Measurements from ENCODE around the gene DSN1.

The DSN1 gene

DNA sequence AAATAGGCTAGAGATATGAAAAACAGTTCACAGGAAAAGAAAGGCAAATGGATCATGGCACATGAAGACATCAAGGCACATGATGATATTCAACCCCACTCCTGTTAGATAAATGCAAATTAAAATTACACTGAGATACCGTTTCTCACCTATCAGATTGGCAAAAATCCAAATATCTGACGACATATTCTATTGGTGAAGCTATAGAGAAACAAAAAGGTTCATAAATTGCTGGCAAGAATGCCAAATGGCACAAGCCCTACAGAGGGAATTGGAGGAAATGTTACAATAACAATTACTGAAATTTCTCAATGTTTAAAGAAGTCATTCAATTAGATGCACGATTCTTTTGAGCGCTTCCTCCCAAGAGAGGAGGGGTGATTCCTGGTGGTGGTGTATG lies 45.3 kb upstream of the DSN1 start:
- DNase-seq (ENCODE audit: low read depth, low spot score), result no peak
- TF ChIP-seq, protein P1, sequence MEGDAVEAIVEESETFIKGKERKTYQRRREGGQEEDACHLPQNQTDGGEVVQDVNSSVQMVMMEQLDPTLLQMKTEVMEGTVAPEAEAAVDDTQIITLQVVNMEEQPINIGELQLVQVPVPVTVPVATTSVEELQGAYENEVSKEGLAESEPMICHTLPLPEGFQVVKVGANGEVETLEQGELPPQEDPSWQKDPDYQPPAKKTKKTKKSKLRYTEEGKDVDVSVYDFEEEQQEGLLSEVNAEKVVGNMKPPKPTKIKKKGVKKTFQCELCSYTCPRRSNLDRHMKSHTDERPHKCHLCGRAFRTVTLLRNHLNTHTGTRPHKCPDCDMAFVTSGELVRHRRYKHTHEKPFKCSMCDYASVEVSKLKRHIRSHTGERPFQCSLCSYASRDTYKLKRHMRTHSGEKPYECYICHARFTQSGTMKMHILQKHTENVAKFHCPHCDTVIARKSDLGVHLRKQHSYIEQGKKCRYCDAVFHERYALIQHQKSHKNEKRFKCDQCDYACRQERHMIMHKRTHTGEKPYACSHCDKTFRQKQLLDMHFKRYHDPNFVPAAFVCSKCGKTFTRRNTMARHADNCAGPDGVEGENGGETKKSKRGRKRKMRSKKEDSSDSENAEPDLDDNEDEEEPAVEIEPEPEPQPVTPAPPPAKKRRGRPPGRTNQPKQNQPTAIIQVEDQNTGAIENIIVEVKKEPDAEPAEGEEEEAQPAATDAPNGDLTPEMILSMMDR (IDR thresholded peaks at IDR 0.05; ENCODE audit: low read depth, low read length), result no peak
- H3K4me3 ChIP-seq (ENCODE audit: low read depth, low read length), result no peak overlapping the region
- in situ Hi-C loops (cut with HindIII; ENCODE audit: low sequenced_read_pairs), result no loop called here

DNA sequence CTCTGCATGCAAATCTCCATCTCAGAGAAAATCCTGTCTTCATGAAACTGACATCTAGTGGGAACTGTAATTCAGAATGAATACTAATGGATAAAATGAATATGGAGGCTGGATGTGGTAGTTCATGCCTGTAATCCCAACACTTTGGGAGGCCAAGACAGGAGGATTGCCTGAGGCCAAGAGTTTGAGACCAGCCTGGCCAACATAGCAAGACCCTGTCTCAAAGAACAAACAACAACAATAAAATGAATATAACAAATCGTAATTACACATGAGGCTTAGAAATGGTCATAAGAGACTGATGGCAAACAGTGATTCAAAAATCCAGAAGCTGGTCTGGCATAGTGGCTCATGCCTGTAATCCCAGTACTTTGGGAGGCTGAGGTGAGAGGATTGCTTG lies 44.6 kb upstream of the DSN1 start:
- TF ChIP-seq, protein P1 (IDR thresholded peaks at IDR 0.05; ENCODE audit: low read depth, low read length), result no peak
- in situ Hi-C loops (cut with HindIII; ENCODE audit: low sequenced_read_pairs), result no loop called here

DNA sequence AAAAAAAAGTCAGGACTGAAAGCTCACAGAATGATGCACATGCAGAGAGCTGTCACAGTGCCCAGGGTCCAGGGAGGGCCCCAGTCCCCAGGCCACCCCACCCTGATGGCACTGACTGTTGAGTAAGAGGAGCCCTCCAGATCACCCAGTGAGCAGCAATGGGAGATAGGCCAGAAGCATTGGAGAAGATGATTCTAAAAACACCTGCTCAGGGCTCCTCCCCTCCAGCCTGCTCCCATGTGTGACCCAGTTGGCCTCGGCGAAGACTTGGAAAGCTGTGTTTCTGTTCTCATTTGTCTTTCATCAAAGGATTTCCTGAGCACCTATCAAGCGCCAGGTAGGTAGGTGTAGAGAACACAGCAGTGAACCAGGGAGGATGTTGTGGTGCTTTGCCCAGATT lies 43.9 kb upstream of the DSN1 start:
- TF ChIP-seq, protein P1 (IDR thresholded peaks at IDR 0.05; ENCODE audit: low read depth, low read length), result no peak
- DNase-seq (ENCODE audit: low read depth, low spot score), result no peak
- in situ Hi-C loops (cut with HindIII; ENCODE audit: low sequenced_read_pairs), result no loop called here
- H3K4me3 ChIP-seq (ENCODE audit: low read depth, low read length), result no peak overlapping the region

More for the DNA sequence above, 44.6 kb upstream of the DSN1 start:
- no peak overlapping the region for H3K4me3 ChIP-seq (ENCODE audit: low read depth, low read length)
- DNase-seq (ENCODE audit: low read depth, low spot score), result no peak

DNA sequence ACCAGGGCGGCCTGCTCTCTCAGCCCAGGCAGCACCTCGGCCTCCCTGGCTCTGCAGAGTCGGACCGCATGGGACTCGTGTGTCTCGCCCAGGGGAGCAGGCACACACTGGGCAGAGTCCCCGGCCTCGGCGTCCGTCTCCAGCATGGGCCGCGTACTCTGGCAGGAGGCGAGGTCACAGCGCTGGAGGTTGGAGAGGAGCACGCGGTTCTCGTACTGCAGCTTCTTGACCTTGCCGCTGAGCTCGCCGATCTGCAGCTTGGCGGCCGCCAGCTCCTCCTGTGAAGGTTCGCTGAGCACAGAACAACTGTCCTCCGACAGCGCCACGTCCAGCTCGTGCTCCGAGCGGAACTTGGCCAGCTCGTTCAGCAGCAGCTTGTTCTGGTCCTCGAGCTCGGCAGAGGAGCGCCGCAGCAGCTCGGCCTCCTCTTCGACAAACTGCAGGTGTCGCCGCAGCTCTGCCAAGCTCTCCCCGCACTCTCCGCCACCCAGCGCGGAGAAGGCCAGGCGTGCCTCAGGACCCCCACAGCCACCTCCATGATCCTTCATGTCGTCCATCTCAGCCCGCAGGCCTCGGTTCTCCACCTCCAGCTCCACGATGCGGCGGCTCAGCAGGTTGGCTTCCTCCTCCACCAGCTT lies 42.0 kb upstream of the DSN1 start:
- no peak for DNase-seq (ENCODE audit: low read depth, low spot score)
- no peak overlapping the region for H3K4me3 ChIP-seq (ENCODE audit: low read depth, low read length)
- TF ChIP-seq, protein P1 (IDR thresholded peaks at IDR 0.05; ENCODE audit: low read depth, low read length), result no peak
- in situ Hi-C loops (cut with HindIII; ENCODE audit: low sequenced_read_pairs), result no loop called here

DNA sequence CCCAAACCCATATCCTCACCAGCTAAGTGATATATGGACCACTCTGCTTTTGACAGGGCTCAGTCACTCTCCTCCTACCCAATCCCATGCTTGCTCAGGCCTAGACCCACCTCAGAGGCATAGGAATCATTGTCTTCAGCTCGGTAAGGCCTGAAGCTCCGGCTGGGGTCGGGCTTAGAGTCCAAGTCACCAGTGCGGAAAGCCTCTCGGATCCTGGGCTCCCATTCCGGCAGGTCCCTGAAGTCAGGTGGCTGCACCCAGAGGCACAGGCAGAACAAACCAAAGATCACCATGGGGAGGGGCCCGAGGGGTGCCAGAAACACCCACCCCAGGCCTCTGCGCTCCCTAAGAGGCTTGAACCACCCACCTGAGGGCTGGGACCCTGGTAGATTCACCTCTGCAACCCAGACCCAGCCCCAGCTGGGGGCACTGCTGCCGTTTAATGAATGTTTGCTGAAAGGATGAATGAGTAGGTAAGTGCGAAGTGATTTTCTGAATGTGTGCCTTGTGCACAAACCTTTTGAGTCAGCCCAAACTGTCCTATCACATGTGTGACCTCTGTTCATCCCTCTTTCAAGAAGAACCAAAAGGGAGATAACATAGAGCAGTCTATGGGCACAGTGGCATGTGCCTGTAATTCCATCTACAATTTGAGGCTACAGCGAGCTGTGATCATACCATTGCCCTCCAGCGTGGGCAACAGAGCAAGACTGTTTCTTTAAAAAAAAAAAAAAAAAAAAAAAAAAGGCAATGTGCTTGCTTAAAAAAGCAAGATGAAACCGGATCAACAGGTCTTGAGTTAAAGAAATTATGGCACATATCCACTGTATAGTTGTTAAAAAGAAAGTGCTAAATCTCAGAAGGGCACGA lies 39.3 kb upstream of the DSN1 start:
- H3K4me3 ChIP-seq (ENCODE audit: low read depth, low read length), result no peak overlapping the region
- TF ChIP-seq, protein P1 (IDR thresholded peaks at IDR 0.05; ENCODE audit: low read depth, low read length), result no peak
- in situ Hi-C loops (cut with HindIII; ENCODE audit: low sequenced_read_pairs), result no loop called here
- DNase-seq (ENCODE audit: low read depth, low spot score), result no peak

DNA sequence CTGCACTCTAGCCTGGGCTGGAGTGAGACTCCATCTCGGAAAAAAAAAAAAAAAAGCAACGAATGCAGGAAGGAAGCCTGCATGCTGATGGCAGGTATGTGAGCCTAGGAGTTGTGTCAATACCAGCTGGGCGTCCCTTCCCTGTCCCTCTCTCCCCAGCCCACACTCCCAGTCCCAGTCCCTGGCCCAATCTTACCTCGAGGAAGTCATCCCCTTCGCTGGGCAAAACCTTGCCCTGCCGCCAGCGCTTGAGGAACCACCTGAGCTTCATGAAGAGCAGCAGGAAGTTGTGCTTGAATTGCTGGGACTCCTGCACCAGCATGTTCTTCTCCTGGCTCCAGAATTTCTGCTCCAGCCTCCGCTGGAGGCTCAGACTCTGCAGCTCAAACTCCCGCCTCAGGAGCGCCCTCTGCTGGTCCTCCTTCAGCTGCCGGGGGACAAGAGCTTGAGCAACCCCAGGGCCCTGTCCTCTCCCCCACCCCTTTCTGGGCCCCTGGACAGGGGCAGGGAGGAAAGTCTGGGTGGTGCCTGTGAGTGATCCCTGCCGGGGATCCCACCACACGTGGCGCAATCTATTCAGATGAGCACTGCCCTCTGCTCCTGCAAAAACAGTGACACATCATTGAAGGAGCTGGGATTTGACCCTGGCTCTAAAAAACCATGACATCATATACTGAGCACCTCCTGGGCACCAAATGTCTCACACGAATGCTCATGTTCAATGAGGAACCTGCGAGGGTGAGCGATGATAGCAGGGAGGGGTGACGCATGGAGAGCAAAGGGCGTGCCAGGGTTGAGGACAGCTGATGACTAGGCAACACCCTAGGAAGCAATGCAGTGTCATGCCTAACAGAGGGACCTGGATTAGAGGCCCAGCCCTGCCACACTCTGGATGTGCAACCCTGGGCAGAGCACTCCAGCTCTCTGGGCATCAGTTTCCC lies 35.0 kb upstream of the DSN1 start:
- DNase-seq (ENCODE audit: low read depth, low spot score), result peak; percentile 72
- no peak overlapping the region for H3K4me3 ChIP-seq (ENCODE audit: low read depth, low read length)
- in situ Hi-C loops (cut with HindIII; ENCODE audit: low sequenced_read_pairs), result no loop called here
- TF ChIP-seq, protein P1 (IDR thresholded peaks at IDR 0.05; ENCODE audit: low read depth, low read length), result peak; percentile 89
